ENCODE results near the gene SSTR3. TPM values are rescaled to one million over a fixed set of nuclear protein-coding genes. Genes with fewer than 3 reads are reported as not detected.

Gene SSTR3
- total RNA-seq, 2 experiments from 2014 or later: 10.1 to 11.3 TPM

GRCh38 chr22:37188901-37189466 lies 23.3 kb downstream of the SSTR3 start:
- peak overlapping the region; percentile 69 for H3K27ac Mint-ChIP-seq
- peaks cover 10% of the 10 kb centered on the region for H3K36me3 Mint-ChIP-seq
- no peak for DNase-seq
- no peaks in the 10 kb centered on the region for H3K9me3 Mint-ChIP-seq
- peaks cover 46% of the 10 kb centered on the region for H3K4me1 Mint-ChIP-seq
- no peaks in the 10 kb centered on the region for H3K27me3 Mint-ChIP-seq
- H3K4me3 Mint-ChIP-seq: peak overlapping the region; percentile 1
- ATAC-seq (ENCODE audit: low read depth): no peak
- POLR2A ChIA-PET: no interaction called here

- no peak for ATAC-seq (ENCODE audit: low read depth)
- Mint-ChIP-seq H3K4me3 (peak within 1 kb of the TSS; percentile 30), H3K27me3 (no peaks in the 10 kb centered on the region), H3K9me3 (no peaks in the 10 kb centered on the region), H3K27ac (peak within 1 kb of the TSS; percentile 69), H3K4me1 (peaks cover 48% of the 10 kb centered on the region), H3K36me3 (peaks cover 10% of the 10 kb centered on the region)
- POLR2A ChIA-PET: interaction anchor here (1.0 to 2.4 kb wide), 4 partner anchors 9 to 109 kb away, joined by 4 to 12 read pairs (median 8); no protein-coding TSS in a partner anchor
- peak; percentile 34 for DNase-seq
These were observed 24.2 kb downstream of the SSTR3 start, which contains the start of gene C1QTNF6 for GRCh38 chr22:37187891-37188761. Gene C1QTNF6 (minus strand): TSS chr22:37188247. CDS start chr22:37188213, 34 bp downstream.

- no peak overlapping the region for H3K4me3 Mint-ChIP-seq
- H3K4me1 Mint-ChIP-seq: peaks cover 45% of the 10 kb centered on the region
- H3K36me3 Mint-ChIP-seq: peaks cover 10% of the 10 kb centered on the region
- POLR2A ChIA-PET: interaction anchor here (0.8 to 2.4 kb wide), 9 partner anchors 9 to 108 kb away, joined by 3 to 12 read pairs (median 5); partner anchors contain the start of gene RAC2
- ATAC-seq (ENCODE audit: low read depth): no peak
- H3K27ac Mint-ChIP-seq: peak overlapping the region; percentile 21
- DNase-seq: peak; percentile 24
- no peaks in the 10 kb centered on the region for H3K9me3 Mint-ChIP-seq
- no peaks in the 10 kb centered on the region for H3K27me3 Mint-ChIP-seq
These were observed 24.8 kb downstream of the SSTR3 start for GRCh38 chr22:37187552-37187890.

GRCh38 chr22:37186997-37187522 lies 25.2 kb downstream of the SSTR3 start:
- H3K27me3 Mint-ChIP-seq: no peaks in the 10 kb centered on the region
- H3K9me3 Mint-ChIP-seq: no peaks in the 10 kb centered on the region
- DNase-seq: peak; percentile 35
- peak overlapping the region; percentile 71 for H3K4me3 Mint-ChIP-seq
- ATAC-seq (ENCODE audit: low read depth): no peak
- peaks cover 44% of the 10 kb centered on the region for H3K4me1 Mint-ChIP-seq
- peaks cover 10% of the 10 kb centered on the region for H3K36me3 Mint-ChIP-seq
- peak overlapping the region; percentile 90 for H3K27ac Mint-ChIP-seq
- POLR2A ChIA-PET: interaction anchor here (0.8 to 2.4 kb wide), 9 partner anchors 9 to 108 kb away, joined by 3 to 12 read pairs (median 5); partner anchors contain the start of gene RAC2

GRCh38 chr22:37186228-37186996 lies 25.9 kb downstream of the SSTR3 start:
- Mint-ChIP-seq H3K27ac (peak overlapping the region; percentile 90), H3K36me3 (peaks cover 8% of the 10 kb centered on the region), H3K9me3 (no peaks in the 10 kb centered on the region), H3K27me3 (no peaks in the 10 kb centered on the region), H3K4me3 (peak overlapping the region; percentile 71), H3K4me1 (peaks cover 46% of the 10 kb centered on the region)
- ATAC-seq (ENCODE audit: low read depth) (peak; percentile 85), DNase-seq (peak; percentile 65)
- POLR2A ChIA-PET: interaction anchor here (0.8 to 2.4 kb wide), 9 partner anchors 8 to 107 kb away, joined by 3 to 12 read pairs (median 5); partner anchors contain the start of gene RAC2

GRCh38 chr22:37185646-37186227 lies 26.5 kb downstream of the SSTR3 start:
- no peaks in the 10 kb centered on the region for H3K9me3 Mint-ChIP-seq
- ATAC-seq (ENCODE audit: low read depth) (peak; percentile 6), DNase-seq (peak; percentile 55)
- peak overlapping the region; percentile 90 for H3K27ac Mint-ChIP-seq
- peaks cover 46% of the 10 kb centered on the region for H3K4me1 Mint-ChIP-seq
- no peak overlapping the region for H3K4me3 Mint-ChIP-seq
- H3K27me3 Mint-ChIP-seq: no peaks in the 10 kb centered on the region
- peaks cover 8% of the 10 kb centered on the region for H3K36me3 Mint-ChIP-seq
- POLR2A ChIA-PET: interaction anchor here (1.7 to 2.4 kb wide), 4 partner anchors 11 to 64 kb away, joined by 5 to 12 read pairs (median 8); no protein-coding TSS in a partner anchor

- peaks cover 4% of the 10 kb centered on the region for H3K36me3 Mint-ChIP-seq
- peaks cover 46% of the 10 kb centered on the region for H3K4me1 Mint-ChIP-seq
- ATAC-seq (ENCODE audit: low read depth) (no peak), DNase-seq (peak; percentile 27)
- no peak overlapping the region for H3K4me3 Mint-ChIP-seq
- peak overlapping the region; percentile 41 for H3K27ac Mint-ChIP-seq
- no peaks in the 10 kb centered on the region for H3K27me3 Mint-ChIP-seq
- H3K9me3 Mint-ChIP-seq: no peaks in the 10 kb centered on the region
- POLR2A ChIA-PET: no interaction called here
These were observed 27.3 kb downstream of the SSTR3 start for GRCh38 chr22:37184816-37185541.

- POLR2A ChIA-PET: interaction anchor here (1.0 to 1.5 kb wide), 6 partner anchors 9 to 107 kb away, joined by 3 to 6 read pairs (median 6); no protein-coding TSS in a partner anchor
- H3K4me1 Mint-ChIP-seq: peaks cover 45% of the 10 kb centered on the region
- ATAC-seq (ENCODE audit: low read depth) (no peak), DNase-seq (peak; percentile 28)
- no peaks in the 10 kb centered on the region for H3K27me3 Mint-ChIP-seq
- H3K36me3 Mint-ChIP-seq: peaks cover 2% of the 10 kb centered on the region
- peak overlapping the region; percentile 41 for H3K27ac Mint-ChIP-seq
- H3K9me3 Mint-ChIP-seq: no peaks in the 10 kb centered on the region
- H3K4me3 Mint-ChIP-seq: no peak overlapping the region
These were observed 27.9 kb downstream of the SSTR3 start for GRCh38 chr22:37184380-37184755.

- peaks cover 41% of the 10 kb centered on the region for H3K4me1 Mint-ChIP-seq
- H3K27me3 Mint-ChIP-seq: no peaks in the 10 kb centered on the region
These were observed 28.6 kb downstream of the SSTR3 start for GRCh38 chr22:37183432-37184379.

GRCh38 chr22:37182949-37183245 lies 29.4 kb downstream of the SSTR3 start:
- POLR2A ChIA-PET: interaction anchor here (0.7 to 1.5 kb wide), 8 partner anchors 9 to 103 kb away, joined by 3 to 6 read pairs (median 4); partner anchors contain the start of gene IL2RB
- H3K4me3 Mint-ChIP-seq: no peak overlapping the region
- H3K4me1 Mint-ChIP-seq: peaks cover 35% of the 10 kb centered on the region
- DNase-seq (peak; percentile 26), ATAC-seq (ENCODE audit: low read depth) (no peak)
- H3K27ac Mint-ChIP-seq: no peak overlapping the region
- no peaks in the 10 kb centered on the region for H3K9me3 Mint-ChIP-seq
- no peaks in the 10 kb centered on the region for H3K27me3 Mint-ChIP-seq
- H3K36me3 Mint-ChIP-seq: no peaks in the 10 kb centered on the region

More at GRCh38 chr22:37183432-37184379, 28.6 kb downstream of the SSTR3 start:
- peak; percentile 40 for ATAC-seq (ENCODE audit: low read depth)
- peak; percentile 50 for DNase-seq
- Mint-ChIP-seq H3K27ac (peak overlapping the region; percentile 85), H3K36me3 (no peaks in the 10 kb centered on the region), H3K9me3 (no peaks in the 10 kb centered on the region), H3K4me3 (peak overlapping the region; percentile 5)
- POLR2A ChIA-PET: interaction anchor here (0.7 to 1.5 kb wide), 13 partner anchors 8 to 107 kb away, joined by 3 to 6 read pairs (median 4); partner anchors contain the start of gene IL2RB
